ENCODE data around the gene SCD5.

The SCD5 gene

DNA sequence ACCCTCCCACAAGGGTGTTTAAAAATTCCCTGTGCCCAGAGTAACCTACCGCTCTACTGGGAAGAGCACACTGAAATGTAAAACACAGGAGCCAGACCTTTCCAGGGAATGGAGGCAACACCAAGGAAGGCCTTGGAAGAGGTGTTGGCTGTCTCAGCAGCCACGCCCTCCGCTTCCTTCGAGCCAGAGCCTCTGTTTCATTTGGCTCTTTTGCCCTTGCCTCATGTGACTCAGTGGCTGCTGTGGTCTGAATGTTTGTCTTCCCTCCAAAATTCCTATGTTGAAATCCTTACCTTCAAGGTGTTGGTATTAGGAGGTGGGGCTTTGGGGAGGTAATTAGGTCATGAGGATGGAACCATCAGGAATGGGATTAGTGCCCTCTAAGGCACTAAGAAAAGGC lies 11.3 kb downstream of the SCD5 start:
- Histone ChIP-seq H3K9me3 (ENCODE audit: low read length) (no peaks in the 10 kb centered on the region), H3K27me3 (ENCODE audit: insufficient read depth, low read length) (no peaks in the 10 kb centered on the region), H3K4me3 (ENCODE audit: low read length) (no peak overlapping the region), H3K36me3 (ENCODE audit: insufficient read depth, low read length) (peaks cover 2% of the 10 kb centered on the region), H2AFZ (ENCODE audit: low read depth, low read length) (no peak overlapping the region), H3K4me1 (ENCODE audit: insufficient read depth, low read length) (peaks cover 51% of the 10 kb centered on the region)

- H3K27me3 ChIP-seq (ENCODE audit: insufficient read depth, low read length), result no peaks in the 10 kb centered on the region
- H3K4me1 ChIP-seq (ENCODE audit: insufficient read depth, low read length), result peaks cover 51% of the 10 kb centered on the region
Observed at GRCh38 chr4:82786828-82787227, 11.8 kb downstream of the SCD5 start.

GRCh38 chr4:82785611-82786400 lies 12.8 kb downstream of the SCD5 start:
- peaks cover 2% of the 10 kb centered on the region for H3K36me3 ChIP-seq (ENCODE audit: insufficient read depth, low read length)
- H3K4me3 ChIP-seq (ENCODE audit: low read length), result peak overlapping the region; percentile 1
- H2AFZ ChIP-seq (ENCODE audit: low read depth, low read length), result no peak overlapping the region
- peaks cover 51% of the 10 kb centered on the region for H3K4me1 ChIP-seq (ENCODE audit: insufficient read depth, low read length)
- H3K27me3 ChIP-seq (ENCODE audit: insufficient read depth, low read length), result no peaks in the 10 kb centered on the region
- no peaks in the 10 kb centered on the region for H3K9me3 ChIP-seq (ENCODE audit: low read length)

More at GRCh38 chr4:82786828-82787227, 11.8 kb downstream of the SCD5 start:
- Histone ChIP-seq H3K9me3 (ENCODE audit: low read length) (no peaks in the 10 kb centered on the region), H2AFZ (ENCODE audit: low read depth, low read length) (no peak overlapping the region), H3K4me3 (ENCODE audit: low read length) (no peak overlapping the region), H3K36me3 (ENCODE audit: insufficient read depth, low read length) (peaks cover 2% of the 10 kb centered on the region)

GRCh38 chr4:82784681-82785610 lies 13.7 kb downstream of the SCD5 start:
- Histone ChIP-seq H3K9me3 (ENCODE audit: low read length) (no peaks in the 10 kb centered on the region), H3K4me3 (ENCODE audit: low read length) (peak overlapping the region; percentile 1), H3K27me3 (ENCODE audit: insufficient read depth, low read length) (no peaks in the 10 kb centered on the region), H3K36me3 (ENCODE audit: insufficient read depth, low read length) (peaks cover 2% of the 10 kb centered on the region), H3K4me1 (ENCODE audit: insufficient read depth, low read length) (peaks cover 47% of the 10 kb centered on the region), H2AFZ (ENCODE audit: low read depth, low read length) (no peak overlapping the region)

DNA sequence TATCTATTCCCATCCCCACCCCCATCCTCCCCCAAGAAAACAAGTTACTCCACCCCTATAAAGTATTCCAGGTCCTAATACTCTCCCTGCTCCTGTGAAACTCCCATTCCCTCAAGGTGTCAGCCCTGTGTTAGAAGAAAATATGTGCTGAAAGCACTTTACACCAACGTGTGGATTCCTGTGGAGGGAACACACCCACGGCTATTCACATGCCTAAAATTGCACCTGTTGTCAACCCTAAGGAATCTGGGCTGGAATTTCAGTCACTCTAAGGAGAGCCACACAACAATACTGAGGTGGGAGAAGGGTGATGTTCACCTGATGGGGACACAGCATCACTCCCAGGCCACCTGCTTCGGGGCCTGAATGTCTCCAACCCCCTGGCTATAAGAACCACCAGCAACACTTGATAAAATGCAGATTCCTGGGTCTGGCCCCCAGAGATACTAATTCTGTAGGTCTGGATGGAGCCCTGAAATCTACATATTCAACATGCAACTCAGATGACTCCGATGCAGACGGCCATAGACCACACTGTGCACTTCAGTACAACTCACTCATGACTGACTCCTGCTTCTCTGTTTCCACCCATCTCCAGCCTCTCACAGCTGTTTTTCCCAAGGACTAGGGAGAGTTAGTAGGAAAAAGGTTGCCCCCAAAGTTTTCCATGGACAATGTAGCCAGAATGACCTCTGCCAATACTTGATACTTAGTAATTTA lies 15.8 kb downstream of the SCD5 start:
- Histone ChIP-seq H3K4me1 (ENCODE audit: insufficient read depth, low read length) (peaks cover 33% of the 10 kb centered on the region), H3K27me3 (ENCODE audit: insufficient read depth, low read length) (no peaks in the 10 kb centered on the region), H3K4me3 (ENCODE audit: low read length) (no peak overlapping the region), H2AFZ (ENCODE audit: low read depth, low read length) (no peak overlapping the region), H3K9me3 (ENCODE audit: low read length) (peaks cover 6% of the 10 kb centered on the region), H3K36me3 (ENCODE audit: insufficient read depth, low read length) (peaks cover 4% of the 10 kb centered on the region)

DNA sequence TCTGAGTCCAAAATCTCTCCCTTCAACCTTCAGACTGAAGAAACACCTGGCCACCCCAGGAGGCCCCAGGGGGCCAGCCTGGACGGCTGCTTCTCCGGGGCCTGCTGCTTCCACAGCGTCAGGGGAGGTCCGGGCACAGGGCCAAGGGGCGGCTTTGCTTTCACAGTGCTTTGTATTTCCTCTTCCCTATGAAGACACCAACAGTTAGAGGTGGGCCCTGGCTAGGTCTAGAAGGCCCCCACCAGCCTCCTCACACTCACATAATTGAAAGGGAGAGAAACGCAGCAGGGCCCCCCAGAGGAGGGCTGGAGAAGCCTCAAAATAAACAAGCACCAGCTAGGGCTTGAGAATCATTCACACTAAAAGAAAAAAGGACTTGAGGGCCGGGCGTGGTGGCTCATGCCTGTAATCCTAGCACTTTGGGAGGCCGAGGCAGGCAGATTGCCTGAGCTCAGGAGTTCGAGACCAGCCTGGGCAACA lies 17.8 kb downstream of the SCD5 start:
- peaks cover 15% of the 10 kb centered on the region for H3K4me1 ChIP-seq (ENCODE audit: insufficient read depth, low read length)
- peaks cover 3% of the 10 kb centered on the region for H3K36me3 ChIP-seq (ENCODE audit: insufficient read depth, low read length)
- H2AFZ ChIP-seq (ENCODE audit: low read depth, low read length), result no peak overlapping the region
- no peaks in the 10 kb centered on the region for H3K27me3 ChIP-seq (ENCODE audit: insufficient read depth, low read length)
- H3K9me3 ChIP-seq (ENCODE audit: low read length), result peaks cover 6% of the 10 kb centered on the region
- H3K4me3 ChIP-seq (ENCODE audit: low read length), result no peak overlapping the region

DNA sequence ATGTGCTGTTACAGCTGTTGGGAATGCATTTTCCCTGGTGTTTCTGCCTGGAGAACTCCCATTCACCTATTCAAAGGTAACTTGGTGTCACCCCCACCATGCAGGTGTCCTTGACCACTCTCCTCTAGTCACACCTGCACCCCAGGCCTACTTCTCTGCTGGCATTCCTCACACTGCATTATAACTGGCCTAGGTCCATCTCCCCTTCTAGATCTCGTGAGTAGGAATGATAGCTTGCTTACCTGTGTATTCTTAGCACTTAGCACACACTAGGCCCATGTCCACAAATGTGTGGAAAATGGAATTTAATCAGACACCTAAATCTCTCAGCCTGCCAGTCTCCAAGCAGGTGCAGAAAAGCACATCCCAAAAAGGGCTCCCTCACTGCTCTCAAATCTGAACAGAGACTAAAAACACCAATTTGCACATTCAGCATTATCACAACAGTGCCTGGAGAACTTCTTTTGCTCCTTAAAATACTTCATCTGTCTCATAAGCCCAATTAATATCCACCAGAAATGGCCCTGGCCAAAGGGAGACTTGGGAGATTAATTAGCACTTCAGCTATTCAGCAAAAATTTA lies 18.3 kb downstream of the SCD5 start:
- Histone ChIP-seq H3K4me3 (ENCODE audit: low read length) (no peak overlapping the region), H3K27me3 (ENCODE audit: insufficient read depth, low read length) (no peaks in the 10 kb centered on the region), H3K9me3 (ENCODE audit: low read length) (peaks cover 6% of the 10 kb centered on the region)

GRCh38 chr4:82779032-82779431 lies 19.6 kb downstream of the SCD5 start:
- H2AFZ ChIP-seq (ENCODE audit: low read depth, low read length), result no peak overlapping the region
- no peaks in the 10 kb centered on the region for H3K4me1 ChIP-seq (ENCODE audit: insufficient read depth, low read length)
- H3K27me3 ChIP-seq (ENCODE audit: insufficient read depth, low read length), result no peaks in the 10 kb centered on the region
- no peak overlapping the region for H3K4me3 ChIP-seq (ENCODE audit: low read length)
- H3K9me3 ChIP-seq (ENCODE audit: low read length), result peaks cover 6% of the 10 kb centered on the region
- peaks cover 8% of the 10 kb centered on the region for H3K36me3 ChIP-seq (ENCODE audit: insufficient read depth, low read length)

More for the DNA sequence above, 18.3 kb downstream of the SCD5 start:
- Histone ChIP-seq H3K36me3 (ENCODE audit: insufficient read depth, low read length) (peaks cover 5% of the 10 kb centered on the region), H3K4me1 (ENCODE audit: insufficient read depth, low read length) (peaks cover 10% of the 10 kb centered on the region), H2AFZ (ENCODE audit: low read depth, low read length) (no peak overlapping the region)

DNA sequence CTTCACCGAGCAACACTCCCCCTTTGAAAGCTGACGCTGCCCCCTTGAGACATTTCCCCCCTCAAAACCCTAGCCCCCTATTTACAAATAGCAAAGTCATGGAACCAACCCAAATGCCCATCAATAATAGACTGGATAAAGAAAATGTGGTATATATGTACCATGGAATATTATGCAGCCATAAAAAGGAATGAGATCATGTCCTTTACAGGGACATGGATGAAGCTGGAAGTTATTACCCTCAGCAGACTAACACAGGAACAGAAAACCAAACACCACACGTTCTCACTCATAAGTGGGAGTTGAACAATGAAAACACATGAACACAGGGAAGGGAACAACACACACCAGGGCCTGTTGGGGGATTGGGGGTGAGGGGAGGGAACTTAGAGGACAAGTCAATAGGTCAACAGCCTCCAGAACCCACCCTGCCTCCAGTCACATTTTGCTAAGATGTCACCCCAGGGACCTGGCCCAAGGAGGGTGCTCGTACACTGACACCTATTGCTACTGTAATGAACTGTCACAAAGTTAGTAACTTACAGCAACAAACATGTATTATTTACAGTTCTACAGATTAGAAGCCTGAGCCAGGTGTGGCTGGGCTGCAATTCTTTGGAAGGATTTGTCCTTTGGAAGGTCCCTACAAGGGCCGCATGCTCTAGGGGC lies 20.6 kb downstream of the SCD5 start:
- Histone ChIP-seq H3K27me3 (ENCODE audit: insufficient read depth, low read length) (no peaks in the 10 kb centered on the region), H3K9me3 (ENCODE audit: low read length) (peaks cover 9% of the 10 kb centered on the region), H3K36me3 (ENCODE audit: insufficient read depth, low read length) (peaks cover 10% of the 10 kb centered on the region), H3K4me3 (ENCODE audit: low read length) (no peak overlapping the region), H3K4me1 (ENCODE audit: insufficient read depth, low read length) (no peaks in the 10 kb centered on the region), H2AFZ (ENCODE audit: low read depth, low read length) (no peak overlapping the region)

DNA sequence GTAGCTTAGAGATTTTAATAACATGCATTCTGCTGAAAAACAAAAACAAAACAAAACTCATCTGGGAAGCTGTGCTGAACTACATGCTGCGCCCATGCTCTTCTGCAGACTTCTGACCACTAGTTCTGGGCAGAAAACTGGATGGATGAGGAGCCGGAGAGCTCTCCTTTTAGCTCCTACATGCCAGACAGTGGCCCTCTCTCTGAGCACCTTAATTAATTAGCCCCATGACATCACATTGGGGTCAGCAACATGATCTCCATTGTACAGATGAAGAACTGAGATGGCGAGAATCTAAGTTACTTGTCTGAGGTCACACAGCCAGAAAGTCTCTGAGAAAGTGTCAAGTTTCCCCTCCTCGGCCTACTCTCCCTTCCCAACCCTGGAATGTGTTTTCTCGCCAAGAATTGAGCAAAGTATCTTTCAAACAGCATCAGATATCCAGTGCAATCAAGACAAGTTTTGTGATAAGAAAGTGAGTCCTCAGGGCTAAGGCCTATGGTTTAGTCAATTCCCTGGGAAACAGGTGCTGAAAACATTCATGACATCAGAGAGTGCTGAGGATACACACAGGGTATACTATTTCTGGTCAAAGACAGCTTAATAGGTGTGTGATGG lies 21.6 kb downstream of the SCD5 start:
- H3K4me3 ChIP-seq (ENCODE audit: low read length), result no peak overlapping the region
- peaks cover 11% of the 10 kb centered on the region for H3K36me3 ChIP-seq (ENCODE audit: insufficient read depth, low read length)
- peaks cover 10% of the 10 kb centered on the region for H3K9me3 ChIP-seq (ENCODE audit: low read length)
- H3K4me1 ChIP-seq (ENCODE audit: insufficient read depth, low read length), result no peaks in the 10 kb centered on the region
- H3K27me3 ChIP-seq (ENCODE audit: insufficient read depth, low read length), result no peaks in the 10 kb centered on the region
- H2AFZ ChIP-seq (ENCODE audit: low read depth, low read length), result no peak overlapping the region

DNA sequence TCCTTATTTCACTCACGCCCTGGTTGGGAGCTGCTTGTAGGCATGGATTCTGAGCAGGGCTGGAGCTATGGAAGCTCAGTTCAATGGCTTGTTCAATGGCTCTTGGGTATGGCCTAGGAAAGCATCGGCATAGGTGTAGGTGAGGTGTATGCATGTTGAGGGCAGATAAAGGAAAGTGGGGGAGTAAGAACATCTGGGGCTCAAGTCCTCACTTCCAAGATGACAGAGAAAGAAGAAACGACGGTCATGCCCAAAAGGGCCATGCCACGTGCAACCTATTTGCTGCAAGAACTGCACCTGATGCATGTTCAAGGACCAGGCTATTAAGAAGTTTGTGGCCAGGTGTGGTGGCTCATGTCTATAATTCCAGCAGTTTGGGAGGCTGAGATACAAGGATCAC lies 23.4 kb downstream of the SCD5 start:
- Histone ChIP-seq H2AFZ (ENCODE audit: low read depth, low read length) (no peak overlapping the region), H3K27me3 (ENCODE audit: insufficient read depth, low read length) (no peaks in the 10 kb centered on the region), H3K36me3 (ENCODE audit: insufficient read depth, low read length) (peaks cover 11% of the 10 kb centered on the region), H3K9me3 (ENCODE audit: low read length) (peaks cover 11% of the 10 kb centered on the region), H3K4me1 (ENCODE audit: insufficient read depth, low read length) (no peaks in the 10 kb centered on the region), H3K4me3 (ENCODE audit: low read length) (no peak overlapping the region)

DNA sequence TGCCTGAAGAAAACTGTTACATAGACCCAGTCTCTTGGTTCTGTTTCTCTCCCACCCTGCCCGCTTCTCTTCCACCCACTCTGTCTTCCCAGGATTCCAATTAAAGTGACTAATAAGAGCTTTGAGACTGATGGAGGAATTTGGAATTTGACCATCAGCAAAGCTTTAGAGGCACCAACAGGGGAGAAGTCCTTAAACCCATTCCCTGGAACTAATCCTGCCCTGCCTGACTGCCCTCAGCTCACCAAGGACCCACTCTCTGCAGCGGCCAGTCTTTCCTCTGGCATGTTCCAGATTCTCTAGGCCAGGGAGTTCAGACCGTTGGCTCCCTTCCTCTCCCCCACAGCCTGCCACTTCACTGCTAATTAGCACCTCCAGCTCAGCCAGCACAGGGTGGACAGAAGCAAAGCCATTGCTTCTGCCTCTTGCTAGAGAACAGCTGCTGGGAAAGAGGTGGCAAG lies 23.9 kb downstream of the SCD5 start:
- H3K4me1 ChIP-seq (ENCODE audit: insufficient read depth, low read length), result no peaks in the 10 kb centered on the region
- peaks cover 11% of the 10 kb centered on the region for H3K36me3 ChIP-seq (ENCODE audit: insufficient read depth, low read length)
- H3K9me3 ChIP-seq (ENCODE audit: low read length), result peaks cover 11% of the 10 kb centered on the region
- no peak overlapping the region for H3K4me3 ChIP-seq (ENCODE audit: low read length)
- no peaks in the 10 kb centered on the region for H3K27me3 ChIP-seq (ENCODE audit: insufficient read depth, low read length)
- H2AFZ ChIP-seq (ENCODE audit: low read depth, low read length), result no peak overlapping the region
